ENCODE results near the gene RYR2. TPM values are rescaled to one million over a fixed set of nuclear protein-coding genes. Genes with fewer than 3 reads are reported as not detected.

RYR2 gene
- total RNA-seq, 1 experiment from 2014 or later = 3.4 TPM

DNA sequence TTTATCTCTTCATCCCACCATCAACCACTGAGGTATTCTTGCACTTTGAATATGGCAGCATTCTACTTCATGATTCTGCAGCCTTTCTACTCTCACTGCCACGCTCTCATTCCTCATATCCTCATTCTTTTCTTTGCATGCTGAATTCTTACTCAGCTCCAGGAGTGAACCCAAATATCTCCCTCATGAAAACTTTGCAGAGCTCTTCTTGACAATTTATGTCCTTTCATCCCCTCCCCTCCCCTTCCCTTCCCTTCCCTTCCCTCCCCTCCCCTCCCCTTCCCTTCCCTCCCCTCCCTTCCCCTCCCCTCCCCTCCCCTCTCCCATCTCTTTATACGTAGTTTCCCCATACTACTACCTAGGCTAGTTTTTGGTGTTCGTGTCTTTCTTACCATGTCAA is 363.9 kb downstream of the RYR2 start:
- no peak overlapping the region for H3T11ph ChIP-seq (ENCODE audit: low read length)
- no peak overlapping the region for H3K27ac ChIP-seq (ENCODE audit: insufficient read length, low read depth, low read length)
- no peaks in the 10 kb centered on the region for H3K4me1 ChIP-seq (ENCODE audit: insufficient read depth, low read length)
- Mint-ChIP-seq H3K4me1 (peaks cover 2 to 6% of the 10 kb centered on the region in 2 experiments; a peak in 2 of 4 replicates), H3K27me3 (ENCODE audit: low read depth) (no peaks in the 10 kb centered on the region), H3K4me3 (no peak overlapping the region), H3K9me3 (peaks cover 17 to 18% of the 10 kb centered on the region in 2 experiments; a peak in 4 of 5 replicates), H3K27ac (no peak overlapping the region), H3K36me3 (ENCODE audit: insufficient read depth in 1 of 3, low read depth in 3 of 3) (peaks cover 13 to 34% (median 18%) of the 10 kb centered on the region in 3 experiments)
- no peak overlapping the region for H2BK5ac ChIP-seq (ENCODE audit: insufficient read length, low read length)
- H4K8ac ChIP-seq (replicated peaks; ENCODE audit: insufficient read length, low read depth, low read length) = no peak overlapping the region
- whole genome bisulfite sequencing (ENCODE audit: extremely low coverage, insufficient read length, low lambda C conversion rate) = no CpG with 5 or more reads among the region's 3 CpGs
- H3K4me2 ChIP-seq (ENCODE audit: insufficient read depth, insufficient read length, low read length) = no peak overlapping the region
- H3K18ac ChIP-seq (ENCODE audit: insufficient read length, low read depth, low read length) = no peak overlapping the region
- H2BK120ac ChIP-seq (ENCODE audit: low read depth, low read length, poor library complexity, severe bottlenecking) = no peak overlapping the region
- H3K9ac ChIP-seq (ENCODE audit: extremely low read depth, insufficient read length, low read length) = no peak overlapping the region
- H2BK20ac ChIP-seq (ENCODE audit: low read depth, low read length, poor library complexity, severe bottlenecking) = no peak overlapping the region
- no peak overlapping the region for H4K91ac ChIP-seq (ENCODE audit: insufficient read length, low read depth, low read length)
- DNase-seq = no peak
- H2BK12ac ChIP-seq (ENCODE audit: insufficient read length, low read depth, low read length) = no peak overlapping the region
- no peaks in the 10 kb centered on the region for H4K20me1 ChIP-seq (ENCODE audit: control insufficient read depth, insufficient read depth, insufficient read length)
- no peak overlapping the region for H2AK5ac ChIP-seq (ENCODE audit: insufficient read length, low read length)
- H3K23ac ChIP-seq (ENCODE audit: insufficient read length, low read depth, low read length) = no peak overlapping the region
- no peaks in the 10 kb centered on the region for H3K9me3 ChIP-seq (ENCODE audit: control insufficient read depth, low read depth, low read length)
- no peak overlapping the region for H4K5ac ChIP-seq (ENCODE audit: insufficient read length, low read depth, low read length)
- H3K4ac ChIP-seq (ENCODE audit: low read depth, low read length) = no peak overlapping the region
- no peak overlapping the region for H2BK15ac ChIP-seq (ENCODE audit: low read depth, low read length)
- no peak overlapping the region for H3K56ac ChIP-seq (ENCODE audit: insufficient read length, low read depth, low read length)
- no peak overlapping the region for H2AFZ ChIP-seq (ENCODE audit: low read length)
- H3K79me1 ChIP-seq (ENCODE audit: insufficient read depth, low read depth, low read length, poor library complexity, severe bottlenecking) = no peaks in the 10 kb centered on the region
- H3K23me2 ChIP-seq (ENCODE audit: insufficient read length, low read depth, low read length, poor library complexity, severe bottlenecking) = no peaks in the 10 kb centered on the region
- TF ChIP-seq, protein P1, sequence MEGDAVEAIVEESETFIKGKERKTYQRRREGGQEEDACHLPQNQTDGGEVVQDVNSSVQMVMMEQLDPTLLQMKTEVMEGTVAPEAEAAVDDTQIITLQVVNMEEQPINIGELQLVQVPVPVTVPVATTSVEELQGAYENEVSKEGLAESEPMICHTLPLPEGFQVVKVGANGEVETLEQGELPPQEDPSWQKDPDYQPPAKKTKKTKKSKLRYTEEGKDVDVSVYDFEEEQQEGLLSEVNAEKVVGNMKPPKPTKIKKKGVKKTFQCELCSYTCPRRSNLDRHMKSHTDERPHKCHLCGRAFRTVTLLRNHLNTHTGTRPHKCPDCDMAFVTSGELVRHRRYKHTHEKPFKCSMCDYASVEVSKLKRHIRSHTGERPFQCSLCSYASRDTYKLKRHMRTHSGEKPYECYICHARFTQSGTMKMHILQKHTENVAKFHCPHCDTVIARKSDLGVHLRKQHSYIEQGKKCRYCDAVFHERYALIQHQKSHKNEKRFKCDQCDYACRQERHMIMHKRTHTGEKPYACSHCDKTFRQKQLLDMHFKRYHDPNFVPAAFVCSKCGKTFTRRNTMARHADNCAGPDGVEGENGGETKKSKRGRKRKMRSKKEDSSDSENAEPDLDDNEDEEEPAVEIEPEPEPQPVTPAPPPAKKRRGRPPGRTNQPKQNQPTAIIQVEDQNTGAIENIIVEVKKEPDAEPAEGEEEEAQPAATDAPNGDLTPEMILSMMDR (conservative IDR thresholded peaks at IDR 0.05) = no peak
- H3K14ac ChIP-seq (ENCODE audit: insufficient read depth, low read length) = no peak overlapping the region
- H3K79me2 ChIP-seq (ENCODE audit: insufficient read depth, low read length) = no peaks in the 10 kb centered on the region
- no peaks in the 10 kb centered on the region for H3K27me3 ChIP-seq (ENCODE audit: insufficient read depth, low read length)
